IMR-90 (cell line): ENCODE results near the gene CYB5B. TPM values are rescaled to one million over a fixed set of nuclear protein-coding genes. Genes with fewer than 3 reads are reported as not detected.

ENCODE experiments used
- ATAC-seq: fragments of 200-7000 bp; cut with Tn5 transposase; 2 replicates; pipeline ENCODE4 v1.9.1; 2020; ENCODE audit warnings: low read depth, mild to moderate bottlenecking, moderate library complexity
- BruUV-seq: library from RNA; stranded (reverse); fragments of 400-500 nt; replicated peaks from 2 replicates; lab custom pipeline; 2021; lab: Mats Ljungman, UMichigan
- CTCF ChIA-PET: fragments of 300-600 bp; formaldehyde crosslinking; extraction: SDS; loops from one replicate; lab custom pipeline; 2021; ENCODE audit warnings: antibody characterized with exemption; lab: Yijun Ruan, JAX
- POLR2A ChIA-PET: fragments of 300-600 bp; sonication (Branson Sonifier 250); formaldehyde crosslinking; loops from one replicate; lab custom pipeline; 2022; ENCODE audit warnings: antibody characterized with exemption; ENCODE audit not compliant: unreplicated experiment; lab: Charles Lee
- DNase-seq: peaks from one replicate; pipeline ENCODE4 v3.0.0; 2013
- H2AFZ ChIP-seq: replicated peaks from 2 replicates; pipeline ENCODE3; 2013; ENCODE audit warnings: low read length, mild to moderate bottlenecking; ENCODE audit not compliant: poor library complexity
- H2AK5ac ChIP-seq: 2 replicates; pipeline ENCODE4 v1.6.1; 2013; ENCODE audit warnings: low read depth, low read length, inconsistent platforms
- H2AK9ac ChIP-seq: replicated peaks from 2 replicates; pipeline ENCODE3; 2013; ENCODE audit warnings: mild to moderate bottlenecking, low read depth, low read length, moderate library complexity; ENCODE audit not compliant: poor library complexity
- H2BK120ac ChIP-seq: 2 replicates; pipeline ENCODE4 v1.6.1; 2013; ENCODE audit warnings: low read depth, low read length, inconsistent platforms
- H2BK15ac ChIP-seq: 3 replicates; pipeline ENCODE4 v1.6.1; 2013; ENCODE audit warnings: low read depth, low read length, inconsistent platforms
- H2BK20ac ChIP-seq: 2 replicates; pipeline ENCODE4 v1.6.1; 2013; ENCODE audit warnings: low read depth, mild to moderate bottlenecking, inconsistent platforms, low read length, moderate library complexity
- H2BK5ac ChIP-seq: 2 replicates; pipeline ENCODE4 v1.6.1; 2013; ENCODE audit warnings: mild to moderate bottlenecking, low read depth, low read length, inconsistent platforms; ENCODE audit not compliant: poor library complexity, severe bottlenecking
- H3K14ac ChIP-seq: replicated peaks from 2 replicates; pipeline ENCODE4 v1.6.1; 2013; ENCODE audit warnings: low read depth, low read length, inconsistent platforms
- H3K18ac ChIP-seq: 2 replicates; pipeline ENCODE4 v1.6.1; 2013; ENCODE audit warnings: low read depth, low read length, control low read depth
- H3K23ac ChIP-seq: 2 replicates; pipeline ENCODE4 v1.6.1; 2013; ENCODE audit warnings: low read depth, low read length, inconsistent platforms
- H3K27ac ChIP-seq: 2 replicates; pipeline ENCODE4 v1.5.1; 2013; ENCODE audit warnings: mild to moderate bottlenecking, control low read depth, low read length; ENCODE audit not compliant: insufficient read depth
- H3K27me3 ChIP-seq: 2 replicates; pipeline ENCODE4 v1.6.1; 2013; ENCODE audit warnings: low read length; ENCODE audit not compliant: control insufficient read depth, insufficient read depth
- H3K36me3 ChIP-seq: 2 replicates; pipeline ENCODE4 v1.6.1; 2013; ENCODE audit warnings: low read length, mixed read lengths; ENCODE audit not compliant: control insufficient read depth, insufficient read depth
- H3K4ac ChIP-seq: 2 replicates; pipeline ENCODE4 v1.6.1; 2013; ENCODE audit warnings: low read depth, low read length, inconsistent platforms
- H3K4me1 ChIP-seq: 2 replicates; pipeline ENCODE4 v1.6.1; 2013; ENCODE audit warnings: low read length, mixed read lengths; ENCODE audit not compliant: control insufficient read depth, insufficient read depth
- H3K4me2 ChIP-seq: 2 replicates; pipeline ENCODE4 v1.6.1; 2013; ENCODE audit warnings: low read depth, mild to moderate bottlenecking, control low read depth, low read length, moderate library complexity
- H3K4me3 ChIP-seq: 2 replicates; pipeline ENCODE4 v1.5.1; 2013; ENCODE audit warnings: low read depth, mild to moderate bottlenecking, control low read depth, low read length, moderate library complexity; ENCODE audit not compliant: insufficient read depth
- H3K56ac ChIP-seq: 2 replicates; pipeline ENCODE4 v1.6.1; 2013; ENCODE audit warnings: low read length, inconsistent platforms; ENCODE audit not compliant: insufficient read depth; ENCODE audit errors: extremely low read depth
- H3K79me1 ChIP-seq, 2 experiments: 2 replicates each; pipeline ENCODE4 v1.6.1; 2013; ENCODE audit warnings: low read length in 2 of 2, inconsistent platforms in 1 of 2, low read depth in 1 of 2
- H3K9ac ChIP-seq: 2 replicates; pipeline ENCODE4 v1.6.1; 2013; ENCODE audit warnings: low read depth, low read length, control low read depth
- H3K9me1 ChIP-seq: 2 replicates; pipeline ENCODE4 v1.6.1; 2013; ENCODE audit warnings: low read length, inconsistent platforms; ENCODE audit not compliant: insufficient read depth
- H3K9me3 ChIP-seq: 2 replicates; pipeline ENCODE4 v1.6.1; 2013; ENCODE audit warnings: low read length; ENCODE audit not compliant: control insufficient read depth, insufficient read depth
- H4K20me1 ChIP-seq: 2 replicates; pipeline ENCODE4 v1.6.1; 2013; ENCODE audit warnings: low read length, inconsistent platforms; ENCODE audit not compliant: insufficient read depth
- H4K5ac ChIP-seq: 2 replicates; pipeline ENCODE4 v1.6.1; 2013; ENCODE audit warnings: mild to moderate bottlenecking, low read depth, low read length, control low read depth
- H4K8ac ChIP-seq, 2 experiments: 2 replicates each; pipeline ENCODE4 v1.6.1; 2013; ENCODE audit warnings: low read depth in 2 of 2, low read length in 2 of 2, control low read depth in 1 of 2, inconsistent platforms in 1 of 2
- H4K91ac ChIP-seq: 2 replicates; pipeline ENCODE4 v1.6.1; 2013; ENCODE audit warnings: low read depth, low read length, inconsistent platforms; ENCODE audit not compliant: insufficient read depth
- MAFK ChIP-seq: IDR thresholded peaks from 2 replicates; pipeline ENCODE4 v1.6.1; 2012; ENCODE audit warnings: low read depth, low read length, improper control_type of control experiment
- WGBS, 2 experiments: methylation state at CpG; one replicate each; pipeline versions ENCODE4 v1.1.5 to v1.1.7; 2013; ENCODE audit warnings: missing lambda C conversion rate in 2 of 2; ENCODE audit not compliant: insufficient read length in 1 of 2; ENCODE audit errors: extremely low coverage in 2 of 2; 5-methylcytosine and 5-hydroxymethylcytosine counted together
- dilution Hi-C: fragments of 300-500 bp; cut with HindIII; formaldehyde crosslinking; loops from one replicate; pipeline ENCODE4 v1.14.3; 2018; ENCODE audit warnings: low sequenced_read_pairs; ENCODE audit not compliant: unreplicated experiment
- in situ Hi-C: fragments of 300-500 bp; cut with MboI; formaldehyde crosslinking; loops from 3 replicates; pipeline ENCODE4 v1.14.3; 2019; ENCODE audit warnings: low sequenced_read_pairs, inconsistent platforms, mixed read lengths
- intact Hi-C: fragments of 100-400 bp; cut with micrococcal nuclease; formaldehyde crosslinking; loops from 2 replicates; pipeline ENCODE4 v1.10.0; 2022
- polyA plus RNA-seq, 3 experiments: library from polyadenylated mRNA; depleted of rRNA; stranded (reverse); fragments of >200 nt; gene quantifications; 2 replicates each; pipeline ENCODE4 v1.2.3, GENCODE V29; 2012; ENCODE audit warnings: low replicate concordance in 1 of 3
- total RNA-seq: library from RNA; depleted of rRNA; stranded (reverse); fragments of >200 nt; gene quantifications from 2 replicates; pipeline ENCODE4 v1.2.3, GENCODE V29; 2012

CYB5B gene
- total and polyA plus RNA-seq, 2 of the 4 experiments (the other 2 are of a cell fraction), result 100 to 102 TPM

DNA sequence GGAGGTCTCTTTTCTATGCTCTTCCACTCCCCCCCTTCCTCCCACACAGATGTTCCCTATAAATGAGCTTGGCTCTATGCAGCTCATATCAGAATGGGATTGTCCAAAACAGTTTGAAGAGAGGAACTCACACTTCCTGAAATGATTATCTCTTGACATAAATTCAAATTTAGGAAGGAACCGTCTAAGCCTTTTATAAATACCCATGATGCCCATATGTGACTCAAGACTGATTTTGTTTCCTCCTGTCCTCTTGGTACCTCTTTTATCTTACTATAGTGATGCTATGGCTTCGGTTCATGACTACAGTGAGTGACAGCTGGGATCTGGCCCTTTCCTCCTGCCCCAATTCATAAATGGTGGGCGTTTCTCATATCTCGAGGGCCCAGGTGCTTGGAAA lies 22.0 kb upstream of the CYB5B start:
- H3K4me3 ChIP-seq, result no peak overlapping the region
- H3K18ac ChIP-seq, result no peak overlapping the region
- WGBS, 2 experiments, result no CpG with 5 or more reads among the region's 4 CpGs
- H3K9me1 ChIP-seq, result peaks cover 7% of the 10 kb centered on the region; the same call in 1 of the 2 replicates
- intact Hi-C loops, result no loop called here
- H2AK5ac ChIP-seq, result no peak overlapping the region
- no peaks in the 10 kb centered on the region for H3K9me3 ChIP-seq
- no peak overlapping the region for H2BK5ac ChIP-seq
- no peak overlapping the region for H2BK15ac ChIP-seq
- TF ChIP-seq MAFK, result no peak
- no peak overlapping the region for H4K8ac ChIP-seq
- H3K27ac ChIP-seq, result no peak overlapping the region
- in situ Hi-C loops, result no loop called here
- H3K9ac ChIP-seq, result no peak overlapping the region
- no peak overlapping the region for H4K5ac ChIP-seq
- CTCF ChIA-PET, result interaction anchor here (0.6 kb wide), 1 partner anchor 8 kb away, joined by 3 read pairs; no protein-coding TSS in a partner anchor
- H2BK20ac ChIP-seq, result no peak overlapping the region
- no peaks in the 10 kb centered on the region for H4K20me1 ChIP-seq
- no TSS peak for BruUV-seq
- dilution Hi-C loops, result no loop called here
- H3K56ac ChIP-seq, result no peak overlapping the region
- H2AK9ac ChIP-seq, result no peak overlapping the region
- no peak overlapping the region for H3K4ac ChIP-seq
- DNase-seq (no peak), ATAC-seq (no peak)
- POLR2A ChIA-PET, result no interaction called here
- H2BK120ac ChIP-seq, result no peak overlapping the region
- no peaks in the 10 kb centered on the region for H3K27me3 ChIP-seq
- H3K4me2 ChIP-seq, result no peak overlapping the region
- H2AFZ ChIP-seq, result no peak overlapping the region
- no peaks in the 10 kb centered on the region for H3K36me3 ChIP-seq
- no peak overlapping the region for H3K23ac ChIP-seq
- H4K91ac ChIP-seq, result no peak overlapping the region
- peaks cover 17% of the 10 kb centered on the region for H3K4me1 ChIP-seq
- H3K14ac ChIP-seq, result no peak overlapping the region
- H3K79me1 ChIP-seq, result peaks cover 0 to 14% of the 10 kb centered on the region in 2 experiments; a peak in 1 of 4 replicates
